Large intestine (tissue), 3 donors: ENCODE measurements around the gene L3MBTL4. TPM values are rescaled to one million over a fixed set of nuclear protein-coding genes. Genes with fewer than 3 reads are reported as not detected.

Source experiments
- DNase-seq, 2 donors: peaks; one replicate each; pipeline versions ENCODE4 v3.0.0 to v3.0.0-alpha.2; 2013
- H3K27ac ChIP-seq: one replicate; pipeline ENCODE4 v1.5.1; 2013; ENCODE audit warnings: low read length
- H3K27me3 ChIP-seq: 2 replicates; pipeline ENCODE4 v1.6.1; 2013; ENCODE audit warnings: low read length; ENCODE audit not compliant: control insufficient read depth, insufficient read depth
- H3K36me3 ChIP-seq: 2 replicates; pipeline ENCODE4 v1.6.1; 2013; ENCODE audit warnings: low read length; ENCODE audit not compliant: control insufficient read depth, insufficient read depth
- H3K4me1 ChIP-seq: one replicate; pipeline ENCODE4 v1.6.1; 2013; ENCODE audit warnings: low read length; ENCODE audit not compliant: control insufficient read depth, insufficient read depth
- H3K4me3 ChIP-seq: one replicate; pipeline ENCODE4 v1.5.1; 2013; ENCODE audit warnings: low read length
- H3K9me3 ChIP-seq: one replicate; pipeline ENCODE4 v1.6.1; 2013; ENCODE audit warnings: mild to moderate bottlenecking, low read depth, low read length, moderate library complexity; ENCODE audit not compliant: control insufficient read depth
- WGBS: methylation state at CpG from one replicate; pipeline ENCODE4 v1.1.5; 2013; ENCODE audit warnings: low lambda C conversion rate; ENCODE audit not compliant: insufficient coverage; 5-methylcytosine and 5-hydroxymethylcytosine counted together
- polyA plus RNA-seq: library from polyadenylated mRNA; unstranded; fragments of 120-200 nt; gene quantifications from one replicate; pipeline ENCODE4 v1.2.1, GENCODE V29; 2013

The L3MBTL4 gene
- polyA plus RNA-seq, 1 donor: 4.0 TPM

DNA sequence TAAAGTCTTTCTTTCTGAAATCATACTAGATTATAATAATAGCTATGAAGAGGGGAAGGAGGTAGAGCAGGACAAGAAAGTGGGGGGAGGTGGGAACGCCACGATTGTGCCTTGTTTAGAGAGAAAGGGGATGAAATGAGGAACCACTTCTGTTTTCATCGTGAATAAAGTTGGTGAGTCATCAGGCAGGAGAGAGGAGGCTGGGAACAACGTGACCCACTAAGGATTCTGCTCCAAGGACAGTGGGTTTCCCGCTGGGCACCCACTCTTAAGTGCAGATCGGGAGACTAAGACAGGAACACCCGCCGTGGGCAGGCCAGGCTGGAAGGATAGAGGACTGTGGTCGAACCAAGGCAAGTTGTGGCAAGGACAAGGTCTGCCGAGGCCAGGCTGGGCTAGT is 158.2 kb downstream of the L3MBTL4 start:
- Histone ChIP-seq H3K4me3 (no peak overlapping the region), H3K4me1 (no peaks in the 10 kb centered on the region), H3K27me3 (no peaks in the 10 kb centered on the region), H3K9me3 (peaks cover 9% of the 10 kb centered on the region), H3K36me3 (no peaks in the 10 kb centered on the region), H3K27ac (no peak overlapping the region)
- no peak for DNase-seq
- 100% methylated on average over 1 of the region's 10 CpGs for WGBS

- H3K9me3 ChIP-seq: peaks cover 9% of the 10 kb centered on the region
- no peaks in the 10 kb centered on the region for H3K4me1 ChIP-seq
- no peak overlapping the region for H3K27ac ChIP-seq
- H3K27me3 ChIP-seq: no peaks in the 10 kb centered on the region
- no peak overlapping the region for H3K4me3 ChIP-seq
- no peaks in the 10 kb centered on the region for H3K36me3 ChIP-seq
- DNase-seq: no peak
- 71% methylated on average over 1 of the region's 1 CpG for WGBS
Measured at GRCh38 chr18:6255886-6256285, 158.8 kb downstream of the L3MBTL4 start.

DNA sequence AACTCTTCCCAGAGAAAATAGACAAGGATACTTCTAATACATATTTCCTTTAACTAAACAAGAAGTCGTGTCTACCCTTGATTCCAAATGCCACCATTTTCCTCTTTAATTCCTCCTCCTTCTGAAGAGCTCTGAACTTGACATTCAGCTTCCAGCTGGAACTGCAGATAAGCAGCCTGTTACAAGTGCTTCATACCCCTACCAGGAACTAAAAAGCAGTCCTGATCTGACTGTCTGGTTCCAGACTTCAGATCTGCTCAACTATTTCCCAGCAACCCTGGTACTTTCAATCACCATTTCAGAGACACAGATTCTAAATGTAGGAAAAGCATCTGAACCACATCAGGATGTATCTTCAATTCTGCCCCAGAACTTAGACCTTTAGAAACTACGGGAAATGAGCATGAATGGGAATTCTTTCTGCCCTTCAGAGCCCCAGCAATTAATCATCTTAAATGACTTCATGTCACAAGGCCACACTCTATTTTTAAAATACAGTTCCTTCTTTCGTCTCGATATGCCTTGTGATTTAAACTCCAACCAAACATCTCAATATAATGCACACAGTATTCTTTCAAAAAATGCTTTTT is 159.5 kb downstream of the L3MBTL4 start:
- H3K9me3 ChIP-seq: peaks cover 8% of the 10 kb centered on the region
- no peak overlapping the region for H3K27ac ChIP-seq
- WGBS: 63% methylated on average over 3 of the region's 4 CpGs
- no peak for DNase-seq
- H3K4me1 ChIP-seq: no peaks in the 10 kb centered on the region
- H3K36me3 ChIP-seq: no peaks in the 10 kb centered on the region
- no peak overlapping the region for H3K4me3 ChIP-seq
- H3K27me3 ChIP-seq: no peaks in the 10 kb centered on the region

GRCh38 chr18:6254456-6254855 is 160.3 kb downstream of the L3MBTL4 start:
- Histone ChIP-seq H3K27ac (no peak overlapping the region), H3K4me3 (no peak overlapping the region), H3K9me3 (peaks cover 3% of the 10 kb centered on the region), H3K4me1 (no peaks in the 10 kb centered on the region), H3K36me3 (no peaks in the 10 kb centered on the region), H3K27me3 (no peaks in the 10 kb centered on the region)
- no peak for DNase-seq

- no peak overlapping the region for H3K4me3 ChIP-seq
- DNase-seq: no peak
- no peaks in the 10 kb centered on the region for H3K9me3 ChIP-seq
- H3K36me3 ChIP-seq: no peaks in the 10 kb centered on the region
- no peaks in the 10 kb centered on the region for H3K4me1 ChIP-seq
- WGBS: 83% methylated on average over 1 of the region's 4 CpGs
- H3K27me3 ChIP-seq: no peaks in the 10 kb centered on the region
- no peak overlapping the region for H3K27ac ChIP-seq
Measured at GRCh38 chr18:6251084-6251483, 163.6 kb downstream of the L3MBTL4 start.

DNA sequence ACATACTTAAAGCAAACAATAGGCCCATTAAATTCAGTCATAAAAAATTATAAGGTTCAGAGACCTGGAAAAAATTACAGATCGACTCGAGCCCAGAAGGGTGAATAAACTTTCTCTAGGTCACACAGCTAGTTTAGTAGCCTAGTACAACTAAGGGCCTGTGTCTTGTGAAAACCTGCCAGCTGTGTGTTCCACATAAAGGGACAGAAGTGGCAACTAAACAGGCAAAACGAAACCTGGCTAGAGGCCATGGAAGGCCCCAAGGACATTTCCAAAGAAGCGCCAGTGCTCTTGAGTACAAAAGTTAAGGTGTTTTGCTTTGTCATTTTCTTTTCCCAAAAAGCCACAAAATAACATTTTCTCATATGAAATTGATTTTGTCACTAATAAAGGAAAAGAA is 164.9 kb downstream of the L3MBTL4 start:
- no peaks in the 10 kb centered on the region for H3K36me3 ChIP-seq
- H3K27me3 ChIP-seq: no peaks in the 10 kb centered on the region
- no peaks in the 10 kb centered on the region for H3K9me3 ChIP-seq
- WGBS: 80% methylated on average over 2 of the region's 4 CpGs
- H3K27ac ChIP-seq: no peak overlapping the region
- no peak for DNase-seq
- H3K4me1 ChIP-seq: no peaks in the 10 kb centered on the region
- H3K4me3 ChIP-seq: no peak overlapping the region

GRCh38 chr18:6249170-6249569 is 165.5 kb downstream of the L3MBTL4 start:
- Histone ChIP-seq H3K4me3 (no peak overlapping the region), H3K9me3 (no peaks in the 10 kb centered on the region), H3K4me1 (no peaks in the 10 kb centered on the region), H3K27ac (no peak overlapping the region), H3K36me3 (no peaks in the 10 kb centered on the region), H3K27me3 (no peaks in the 10 kb centered on the region)
- no peak for DNase-seq
- no CpG with 5 or more reads among the region's 2 CpGs for WGBS

GRCh38 chr18:6248017-6248416 is 166.7 kb downstream of the L3MBTL4 start:
- DNase-seq: no peak
- 94% methylated on average over 2 of the region's 2 CpGs for WGBS
- Histone ChIP-seq H3K27ac (no peak overlapping the region), H3K4me3 (no peak overlapping the region), H3K36me3 (no peaks in the 10 kb centered on the region), H3K9me3 (no peaks in the 10 kb centered on the region), H3K27me3 (no peaks in the 10 kb centered on the region), H3K4me1 (no peaks in the 10 kb centered on the region)

DNA sequence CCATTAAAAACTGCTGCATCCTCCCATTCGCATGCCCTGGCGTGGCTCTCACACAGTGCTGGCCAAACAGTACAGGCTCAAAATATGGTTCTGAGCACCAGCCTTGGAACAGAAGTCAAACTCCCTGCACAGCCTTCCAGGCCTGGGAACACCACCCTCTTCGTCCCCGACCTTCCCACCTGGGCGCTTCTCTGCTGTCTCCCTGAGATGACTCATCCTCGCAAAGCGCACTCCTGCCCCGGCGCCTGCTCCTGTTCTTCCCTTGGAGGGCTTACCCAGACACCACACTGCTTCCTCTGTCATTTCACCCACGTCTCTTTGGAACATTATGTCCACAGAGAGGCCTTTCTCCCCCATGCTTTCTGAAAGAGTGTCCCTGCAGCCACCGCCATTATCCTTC is 172.7 kb downstream of the L3MBTL4 start:
- H3K4me3 ChIP-seq: no peak overlapping the region
- H3K36me3 ChIP-seq: peaks cover 3% of the 10 kb centered on the region
- H3K27me3 ChIP-seq: no peaks in the 10 kb centered on the region
- H3K27ac ChIP-seq: no peak overlapping the region
- no peaks in the 10 kb centered on the region for H3K4me1 ChIP-seq
- DNase-seq: no peak
- H3K9me3 ChIP-seq: no peaks in the 10 kb centered on the region
- 83% methylated on average over 1 of the region's 11 CpGs for WGBS

DNA sequence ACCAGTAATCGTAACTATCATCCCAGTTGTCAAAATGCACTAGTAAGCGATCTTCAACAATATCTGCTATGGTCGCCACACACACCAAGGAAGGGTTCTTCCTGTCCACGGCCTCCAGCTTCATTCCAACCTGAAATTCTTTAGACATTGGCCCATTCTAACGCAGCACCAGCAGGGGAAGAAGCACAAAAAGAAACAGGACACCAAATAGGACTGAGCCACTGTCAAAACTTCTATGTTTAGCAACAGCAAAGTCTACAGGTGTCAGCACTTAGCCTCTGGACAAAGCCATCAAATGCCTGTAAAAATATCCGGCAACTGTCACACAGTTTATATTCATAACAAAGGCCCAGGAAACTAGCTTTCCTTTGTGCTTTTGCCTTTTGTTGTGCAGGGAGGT is 175.0 kb downstream of the L3MBTL4 start:
- Histone ChIP-seq H3K4me3 (no peak overlapping the region), H3K36me3 (peaks cover 3% of the 10 kb centered on the region), H3K4me1 (no peaks in the 10 kb centered on the region), H3K27me3 (no peaks in the 10 kb centered on the region), H3K9me3 (no peaks in the 10 kb centered on the region), H3K27ac (no peak overlapping the region)
- 80% methylated on average over 2 of the region's 6 CpGs for WGBS
- DNase-seq: no peak

GRCh38 chr18:6236258-6236657 is 178.5 kb downstream of the L3MBTL4 start:
- 82% methylated on average over 2 of the region's 2 CpGs for WGBS

More at GRCh38 chr18:6236258-6236657, 178.5 kb downstream of the L3MBTL4 start:
- Histone ChIP-seq H3K36me3 (no peaks in the 10 kb centered on the region), H3K4me1 (no peaks in the 10 kb centered on the region), H3K9me3 (no peaks in the 10 kb centered on the region), H3K4me3 (no peak overlapping the region), H3K27ac (no peak overlapping the region), H3K27me3 (no peaks in the 10 kb centered on the region)
- DNase-seq: no peak
